Keratinocyte (primary cell): ENCODE measurements around the gene GLP2R.

ENCODE experiments used
- CTCF ChIP-seq, 3 experiments: IDR thresholded peaks in 1 of 3; conservative IDR thresholded peaks in 1 of 3; optimal IDR thresholded peaks in 1 of 3; 2 replicates in 2 of 3; 3 replicates in 1 of 3; pipeline versions ENCODE3 to v1.5.1; 2011; ENCODE audit warnings: low read length in 3 of 3, mild to moderate bottlenecking in 3 of 3, moderate library complexity in 2 of 3, control low read depth in 1 of 3, inconsistent platforms in 1 of 3; ENCODE audit not compliant: insufficient read depth in 2 of 3; ENCODE audit errors: extremely low read depth in 1 of 3
- EZH2 ChIP-seq: IDR thresholded peaks from one replicate; pipeline ENCODE4 v1.6.1; 2012; ENCODE audit warnings: inconsistent platforms, mild to moderate bottlenecking, low read length, moderate library complexity

GRCh38 chr17:9862949-9863348 is 37.2 kb downstream of the GLP2R start:
- TF ChIP-seq CTCF (optimal IDR thresholded peaks at IDR 0.05 in 1 of 3, IDR thresholded peaks at IDR 0.05 in 1 of 3, conservative IDR thresholded peaks at IDR 0.05 in 1 of 3; ENCODE audit: extremely low read depth in 1 of 3, insufficient read depth in 2 of 3, low read length in 3 of 3) (no peak), EZH2 (no peak)
